HEK293 (cell line): ENCODE data around the gene PAK4.
"Not testable (repeated sequence)": the region's sequence is repeated elsewhere in the genome, so short reads cannot be mapped to it uniquely, and the experiment has no call there.

Source experiments
- CTCF ChIA-PET: fragments of 350-600 bp; formaldehyde crosslinking; extraction: SDS; loops from one replicate; lab custom pipeline; 2021; ENCODE audit warnings: antibody characterized with exemption; lab: Yijun Ruan, JAX
- POLR2A ChIA-PET: fragments of 300-600 bp; formaldehyde crosslinking; extraction: SDS; loops from one replicate; lab custom pipeline; 2020; ENCODE audit warnings: antibody characterized with exemption, inconsistent platforms; lab: Yijun Ruan, JAX
- H3K27ac ChIP-seq: fragments of 200-500 bp; sonication (Bioruptor generic); 2 replicates; pipeline ENCODE4 v1.5.1; 2014; ENCODE audit warnings: low read depth, low read length, control low read depth, inconsistent platforms; ENCODE audit errors: extremely low read depth
- H3K36me3 ChIP-seq, 2 experiments: fragments of 200-500 bp in 1 of 2; sonication (Bioruptor generic) in 1 of 2; 1 replicate in 1 of 2; 2 replicates in 1 of 2; pipeline ENCODE4 v1.5.1; 2014 to 2017; ENCODE audit warnings: inconsistent platforms in 2 of 2, low read length in 2 of 2; ENCODE audit not compliant: control insufficient read depth in 2 of 2, insufficient read depth in 1 of 2
- H3K4me1 ChIP-seq: fragments of 200-500 bp; sonication (Bioruptor generic); 2 replicates; pipeline ENCODE4 v1.5.1; 2014; ENCODE audit warnings: mild to moderate bottlenecking, low read length, inconsistent platforms; ENCODE audit not compliant: control insufficient read depth, insufficient read depth
- H3K4me3 ChIP-seq: 2 replicates; pipeline ENCODE4 v1.5.1; 2011; ENCODE audit warnings: low read depth, mild to moderate bottlenecking, control low read depth, low read length, moderate library complexity
- H3K9me3 ChIP-seq: fragments of 200-500 bp; sonication (Bioruptor generic); 2 replicates; pipeline ENCODE4 v1.5.1; 2014; ENCODE audit warnings: low read depth, low read length, inconsistent platforms; ENCODE audit not compliant: control insufficient read depth, insufficient read depth
- KLF16 ChIP-seq: fragments of 450-650 bp; formaldehyde crosslinking; IDR thresholded peaks from 2 replicates; pipeline ENCODE4 v1.5.1; 2017; ENCODE audit warnings: missing biosample characterization, missing genetic modification characterization
- MZF1 ChIP-seq: fragments of 450-650 bp; formaldehyde crosslinking; IDR thresholded peaks from 2 replicates; pipeline ENCODE4 v1.5.1; 2017; ENCODE audit warnings: missing biosample characterization, missing genetic modification characterization, borderline replicate concordance
- ZBTB8A ChIP-seq: fragments of 450-650 bp; formaldehyde crosslinking; IDR thresholded peaks from 2 replicates; pipeline ENCODE4 v1.5.1; 2016; ENCODE audit warnings: missing biosample characterization, missing genetic modification characterization
- ZEB2 ChIP-seq: fragments of 450-650 bp; formaldehyde crosslinking; IDR thresholded peaks from 2 replicates; pipeline ENCODE4 v1.5.1; 2016; ENCODE audit warnings: missing biosample characterization, missing genetic modification characterization
- ZFHX2 ChIP-seq: fragments of 450-650 bp; formaldehyde crosslinking; conservative IDR thresholded peaks from 2 replicates; pipeline ENCODE4 v1.5.1; 2016; ENCODE audit warnings: missing biosample characterization, missing genetic modification characterization
- ZNF121 ChIP-seq: fragments of 450-650 bp; formaldehyde crosslinking; IDR thresholded peaks from 2 replicates; pipeline ENCODE4 v1.5.1; 2016; ENCODE audit warnings: missing biosample characterization, missing genetic modification characterization
- ZNF140 ChIP-seq: fragments of 450-650 bp; formaldehyde crosslinking; IDR thresholded peaks from 2 replicates; pipeline ENCODE4 v1.5.1; 2016; ENCODE audit warnings: missing biosample characterization, missing genetic modification characterization
- ZNF146 ChIP-seq: fragments of 450-650 bp; formaldehyde crosslinking; IDR thresholded peaks from 2 replicates; pipeline ENCODE4 v1.5.1; 2016; ENCODE audit warnings: missing biosample characterization, missing genetic modification characterization
- ZNF302 ChIP-seq: fragments of 450-650 bp; formaldehyde crosslinking; IDR thresholded peaks from 2 replicates; pipeline ENCODE4 v1.5.1; 2016; ENCODE audit warnings: missing biosample characterization, missing genetic modification characterization, low read depth
- ZNF366 ChIP-seq: fragments of 450-650 bp; formaldehyde crosslinking; conservative IDR thresholded peaks from 2 replicates; pipeline ENCODE4 v1.5.1; 2016; ENCODE audit warnings: missing biosample characterization, missing genetic modification characterization
- ZNF548 ChIP-seq: fragments of 450-650 bp; formaldehyde crosslinking; IDR thresholded peaks from 2 replicates; pipeline ENCODE4 v1.5.1; 2016; ENCODE audit warnings: missing biosample characterization, missing genetic modification characterization
- ZNF560 ChIP-seq: fragments of 450-650 bp; formaldehyde crosslinking; IDR thresholded peaks from 2 replicates; pipeline ENCODE4 v1.5.1; 2017; ENCODE audit warnings: missing biosample characterization, missing genetic modification characterization, borderline replicate concordance
- ZNF561 ChIP-seq: fragments of 450-650 bp; IDR thresholded peaks from 2 replicates; pipeline ENCODE4 v1.5.1; 2018; ENCODE audit warnings: missing biosample characterization, missing genetic modification characterization, borderline replicate concordance
- ZNF664 ChIP-seq: fragments of 450-650 bp; formaldehyde crosslinking; IDR thresholded peaks from 2 replicates; pipeline ENCODE4 v1.5.1; 2016; ENCODE audit warnings: missing biosample characterization, missing genetic modification characterization
- TF ChIP-seq, protein P1 (sequence below): fragments of 450-650 bp; formaldehyde crosslinking; IDR thresholded peaks from 2 replicates; pipeline ENCODE4 v1.5.1; 2016; ENCODE audit warnings: missing biosample characterization, missing genetic modification characterization
- TF ChIP-seq, protein P2 (sequence below): fragments of 450-650 bp; formaldehyde crosslinking; IDR thresholded peaks from 2 replicates; pipeline ENCODE4 v1.5.1; 2016; ENCODE audit warnings: missing biosample characterization, missing genetic modification characterization

PAK4 gene

DNA sequence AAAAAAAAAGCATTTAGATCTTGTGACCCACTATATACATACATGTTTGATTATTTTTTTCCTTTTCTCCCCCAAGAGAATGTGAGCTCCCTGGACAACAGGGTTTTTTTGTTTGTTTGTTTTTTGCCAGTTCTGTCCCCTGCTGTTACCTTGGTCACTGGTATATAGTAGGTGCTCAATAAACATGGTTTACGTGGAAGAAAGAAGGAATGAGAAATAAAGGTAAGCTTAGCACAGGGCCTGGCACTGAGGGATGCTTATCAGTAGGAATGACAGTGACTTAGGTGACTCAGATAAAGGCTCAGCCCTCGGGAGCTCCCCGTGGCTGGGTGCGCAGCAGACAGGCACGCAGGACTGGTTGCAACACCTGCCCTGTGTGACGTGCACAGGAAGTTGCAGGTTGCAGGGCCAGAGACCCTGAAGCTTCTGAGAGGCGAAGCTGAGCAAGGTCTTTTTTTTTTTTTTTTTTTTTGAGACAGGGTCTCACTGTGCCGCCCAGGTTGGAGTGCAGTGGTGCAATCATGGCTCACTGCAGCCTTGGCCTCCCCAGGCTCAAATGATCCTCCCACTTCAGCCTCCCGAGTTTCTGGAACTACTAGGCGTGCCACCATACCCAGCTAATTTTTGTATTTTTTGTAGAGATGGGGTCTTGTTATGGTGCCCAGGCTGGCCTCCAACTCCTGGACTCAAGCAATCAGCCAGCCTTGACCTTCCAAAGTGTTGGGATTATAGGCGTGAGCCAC lies 10.3 kb upstream of the PAK4 start:
- TF ChIP-seq ZNF146 (tag by site-specific recombination) (no peak), ZNF560 (tag by site-specific recombination) (no peak), ZNF302 (tag by site-specific recombination) (no peak), ZNF366 (0 out of 2 replicates have a peak, but pooled peaks have one; percentile 30), ZNF121 (tag by site-specific recombination) (peak; percentile 71; the same call in 1 of the 2 replicates), ZNF664 (tag by site-specific recombination) (peak; percentile 99), ZNF561 (tag by site-specific recombination) (no peak), ZNF548 (no peak), ZBTB8A (tag by site-specific recombination) (no peak)
- ChIA-PET POLR2A (no interaction called here), CTCF (interaction anchor here (0.6 to 1.8 kb wide), 8 partner anchors 17 to 283 kb away, joined by 3 to 7 read pairs (median 4); no protein-coding TSS in a partner anchor)
- Histone ChIP-seq H3K36me3 (no peaks in the 10 kb centered on the region; a peak in 1 of 3 replicates), H3K4me3 (no peak overlapping the region), H3K27ac (no peak overlapping the region), H3K9me3 (no peaks in the 10 kb centered on the region), H3K4me1 (peaks cover 7% of the 10 kb centered on the region; the same call in 1 of the 2 replicates)

DNA sequence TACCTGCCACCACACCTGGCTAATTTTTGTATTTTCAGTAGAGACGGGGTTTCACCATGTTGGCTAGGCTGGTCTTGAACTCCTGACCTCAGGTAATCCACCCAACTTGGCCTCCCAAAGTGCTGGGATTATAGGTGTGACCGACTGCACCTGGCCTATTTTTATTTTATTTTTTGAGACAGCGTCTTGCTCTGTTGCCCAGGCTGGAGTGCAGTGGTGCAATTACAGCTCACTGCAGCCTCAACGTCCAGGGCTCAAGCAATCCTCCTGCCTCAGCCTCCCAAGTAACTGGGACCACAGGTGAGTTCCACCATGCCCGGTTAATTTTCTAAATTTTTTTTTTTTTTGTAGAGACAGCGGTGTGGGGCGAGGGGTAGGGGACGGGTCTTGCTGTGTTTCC lies 8.6 kb upstream of the PAK4 start:
- H3K27ac ChIP-seq, H3K36me3 ChIP-seq, POLR2A ChIA-PET, H3K4me1 ChIP-seq, H3K4me3 ChIP-seq, H3K9me3 ChIP-seq: not testable (repeated sequence)
- CTCF ChIA-PET, result interaction anchor here (0.6 to 0.8 kb wide), 4 partner anchors 16 to 210 kb away, joined by 3 to 8 read pairs (median 4); no protein-coding TSS in a partner anchor
- TF ChIP-seq ZNF140 (tag by site-specific recombination) (peak; percentile 95), ZEB2 (tag by site-specific recombination) (peak; percentile 51; the same call in 1 of the 2 replicates), ZNF121 (tag by site-specific recombination) (peak; percentile 81; the same call in 1 of the 2 replicates)

DNA sequence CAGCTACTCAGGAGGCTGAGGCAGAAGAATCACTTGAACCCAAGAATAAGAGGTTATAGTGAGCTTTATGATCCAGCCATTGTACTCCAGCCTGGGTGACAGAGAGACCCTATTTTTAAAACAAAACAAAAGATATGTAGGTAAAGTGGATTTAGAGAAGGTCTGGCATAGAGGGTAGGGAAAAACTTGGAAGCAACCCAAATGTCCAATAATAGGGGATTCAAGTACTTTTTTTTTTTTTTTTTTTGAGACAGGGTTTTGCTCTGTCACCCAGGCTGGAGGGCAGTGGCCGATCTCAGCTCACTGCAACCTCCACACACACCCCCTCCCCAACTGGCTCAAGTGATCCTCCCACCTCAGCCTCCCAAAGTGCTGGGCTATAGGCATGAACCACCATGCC lies 5.8 kb upstream of the PAK4 start:
- Histone ChIP-seq H3K27ac (no peak overlapping the region), H3K36me3 (no peaks in the 10 kb centered on the region; a peak in 1 of 3 replicates), H3K4me3 (no peak overlapping the region), H3K4me1 (no peaks in the 10 kb centered on the region), H3K9me3 (no peaks in the 10 kb centered on the region)
- CTCF ChIA-PET, result interaction anchor here (0.6 to 6.4 kb wide), 14 partner anchors 8 to 292 kb away, joined by 3 to 165 read pairs (median 4); partner anchors contain the start of gene PLEKHG2
- TF ChIP-seq, protein P1, sequence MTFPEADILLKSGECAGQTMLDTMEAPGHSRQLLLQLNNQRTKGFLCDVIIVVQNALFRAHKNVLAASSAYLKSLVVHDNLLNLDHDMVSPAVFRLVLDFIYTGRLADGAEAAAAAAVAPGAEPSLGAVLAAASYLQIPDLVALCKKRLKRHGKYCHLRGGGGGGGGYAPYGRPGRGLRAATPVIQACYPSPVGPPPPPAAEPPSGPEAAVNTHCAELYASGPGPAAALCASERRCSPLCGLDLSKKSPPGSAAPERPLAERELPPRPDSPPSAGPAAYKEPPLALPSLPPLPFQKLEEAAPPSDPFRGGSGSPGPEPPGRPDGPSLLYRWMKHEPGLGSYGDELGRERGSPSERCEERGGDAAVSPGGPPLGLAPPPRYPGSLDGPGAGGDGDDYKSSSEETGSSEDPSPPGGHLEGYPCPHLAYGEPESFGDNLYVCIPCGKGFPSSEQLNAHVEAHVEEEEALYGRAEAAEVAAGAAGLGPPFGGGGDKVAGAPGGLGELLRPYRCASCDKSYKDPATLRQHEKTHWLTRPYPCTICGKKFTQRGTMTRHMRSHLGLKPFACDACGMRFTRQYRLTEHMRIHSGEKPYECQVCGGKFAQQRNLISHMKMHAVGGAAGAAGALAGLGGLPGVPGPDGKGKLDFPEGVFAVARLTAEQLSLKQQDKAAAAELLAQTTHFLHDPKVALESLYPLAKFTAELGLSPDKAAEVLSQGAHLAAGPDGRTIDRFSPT (tag by site-specific recombination), result 0 out of 2 replicates have a peak, but pooled peaks have one; percentile 10
- TF ChIP-seq KLF16 (no peak), ZFHX2 (tag by site-specific recombination) (no peak; the same call in 1 of the 2 replicates), MZF1 (tag by site-specific recombination) (peak; percentile 98)
- TF ChIP-seq, protein P2, sequence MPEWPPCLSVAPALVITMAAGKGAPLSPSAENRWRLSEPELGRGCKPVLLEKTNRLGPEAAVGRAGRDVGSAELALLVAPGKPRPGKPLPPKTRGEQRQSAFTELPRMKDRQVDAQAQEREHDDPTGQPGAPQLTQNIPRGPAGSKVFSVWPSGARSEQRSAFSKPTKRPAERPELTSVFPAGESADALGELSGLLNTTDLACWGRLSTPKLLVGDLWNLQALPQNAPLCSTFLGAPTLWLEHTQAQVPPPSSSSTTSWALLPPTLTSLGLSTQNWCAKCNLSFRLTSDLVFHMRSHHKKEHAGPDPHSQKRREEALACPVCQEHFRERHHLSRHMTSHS, result no peak
- POLR2A ChIA-PET, result interaction anchor here (0.7 kb wide), 1 partner anchor 1162 kb away, joined by 3 read pairs; no protein-coding TSS in a partner anchor
